HG03565 (cell line): ENCODE results near the gene RPRD2.

Source experiments
- ATAC-seq: cut with Tn5 transposase; IDR thresholded peaks from one replicate; pipeline ENCODE4 v1.9.1; 2021; ENCODE audit warnings: mild to moderate bottlenecking, moderate library complexity; ENCODE audit not compliant: unreplicated experiment

The RPRD2 gene

GRCh38 chr1:150466964-150467363, 103.0 kb downstream of the RPRD2 start:
- ATAC-seq = no peak

DNA sequence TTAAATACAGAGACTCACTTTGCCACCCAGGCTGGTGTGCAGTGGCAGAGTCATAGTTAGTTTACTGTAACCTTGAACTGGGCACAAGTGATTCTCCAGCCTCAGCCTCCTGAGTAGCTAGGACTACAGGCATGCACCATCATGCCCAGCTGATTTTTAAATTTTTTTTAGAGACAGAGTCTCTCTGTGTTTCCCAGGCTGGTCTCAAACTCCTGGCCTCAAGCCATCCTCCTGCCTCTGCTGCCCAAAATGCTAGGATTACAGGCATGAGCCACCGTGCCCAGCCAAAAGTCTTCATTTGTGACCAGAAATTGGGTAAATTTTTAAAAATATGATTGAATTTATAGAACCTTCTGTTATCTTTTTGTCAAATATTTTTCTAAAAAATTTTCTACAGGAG, 105.3 kb downstream of the RPRD2 start:
- ATAC-seq = no peak

- ATAC-seq = no peak
Observed at GRCh38 chr1:150472601-150473200, 108.8 kb downstream of the RPRD2 start.

DNA sequence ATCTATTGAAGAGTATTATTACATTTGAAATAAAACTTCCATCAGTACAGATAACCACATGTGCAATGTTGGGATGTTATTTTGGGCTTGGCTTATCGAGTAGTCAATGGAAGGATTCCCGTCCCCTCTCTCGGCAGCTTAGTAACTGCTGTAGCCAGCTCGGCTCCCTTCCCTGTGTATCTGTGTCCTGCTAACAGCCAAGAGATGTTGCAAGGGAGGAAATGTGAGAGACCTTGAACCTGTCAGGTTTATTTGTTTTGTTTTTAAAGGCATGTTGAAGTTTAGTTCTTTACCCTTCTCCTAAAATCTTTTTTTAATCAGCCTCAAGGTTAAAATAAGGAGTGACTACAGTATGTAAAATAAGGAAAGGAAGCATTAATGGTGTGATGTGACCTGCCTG, 109.7 kb downstream of the RPRD2 start:
- no peak for ATAC-seq

GRCh38 chr1:150474869-150475268, 110.9 kb downstream of the RPRD2 start:
- no peak for ATAC-seq

GRCh38 chr1:150476754-150477153, 112.8 kb downstream of the RPRD2 start:
- no peak for ATAC-seq

- ATAC-seq = no peak
Observed at GRCh38 chr1:150477320-150477719, 113.4 kb downstream of the RPRD2 start.

- ATAC-seq = no peak
Observed at GRCh38 chr1:150477733-150478132, 113.8 kb downstream of the RPRD2 start.

DNA sequence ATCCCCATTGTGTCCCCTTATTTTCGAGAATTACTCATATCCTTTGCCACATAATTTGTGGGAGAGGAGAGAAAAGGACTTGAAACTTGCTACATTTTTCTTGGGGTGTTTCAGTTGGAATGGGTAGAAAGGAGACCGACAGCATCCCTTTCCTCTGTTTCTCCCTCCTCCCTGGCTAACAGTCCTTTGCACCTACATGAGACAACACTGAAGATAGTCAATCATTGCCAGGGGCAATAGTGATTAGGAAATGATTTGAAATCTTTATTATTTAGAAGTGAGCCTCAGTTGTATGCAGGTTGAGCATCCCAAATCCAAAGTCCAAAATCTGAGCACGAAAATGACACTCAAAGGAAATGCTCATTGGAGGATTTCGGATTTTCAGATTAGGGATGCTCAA, 115.4 kb downstream of the RPRD2 start:
- no peak for ATAC-seq

DNA sequence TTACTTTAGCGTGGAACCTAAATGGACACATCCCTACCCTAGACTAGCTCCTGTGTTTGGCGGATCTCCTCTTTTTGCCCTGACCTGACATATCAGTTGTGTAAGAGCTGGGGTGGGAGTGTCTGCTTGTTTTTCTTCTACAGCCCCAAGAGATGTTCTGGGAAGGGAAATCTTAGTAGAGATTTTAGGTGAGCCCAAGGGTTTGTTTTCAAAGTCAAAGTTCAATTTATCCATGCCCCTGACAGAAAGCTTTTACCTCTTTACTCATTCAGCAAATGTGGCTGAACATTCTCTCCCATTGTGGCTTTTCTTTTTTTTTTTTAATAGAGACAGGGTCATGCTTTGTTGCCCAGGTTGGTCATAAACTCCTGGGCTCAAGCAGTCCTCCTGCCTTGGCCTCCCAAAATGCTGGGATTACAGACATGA, 116.0 kb downstream of the RPRD2 start:
- no peak for ATAC-seq

- ATAC-seq = no peak
Observed at GRCh38 chr1:150484431-150484830, 120.5 kb downstream of the RPRD2 start.

DNA sequence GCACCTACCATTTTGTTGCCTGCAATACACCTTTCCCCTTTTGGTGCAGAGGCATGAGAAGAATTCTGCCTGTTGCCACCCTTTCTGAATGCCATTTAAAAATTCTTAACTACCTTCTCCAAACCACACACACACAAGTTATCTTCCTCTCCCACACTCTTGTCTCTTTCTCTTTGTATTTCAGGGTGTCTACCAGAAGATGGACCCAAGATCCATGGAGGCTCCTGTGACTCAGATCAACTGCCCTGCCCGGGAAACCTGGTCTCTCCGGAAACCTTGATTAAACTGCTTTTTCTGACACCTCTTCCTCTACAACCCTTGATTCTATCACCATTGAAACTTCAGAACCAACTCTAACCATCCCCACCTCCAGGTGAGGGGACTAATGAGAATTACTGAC, 120.9 kb downstream of the RPRD2 start:
- no peak for ATAC-seq

DNA sequence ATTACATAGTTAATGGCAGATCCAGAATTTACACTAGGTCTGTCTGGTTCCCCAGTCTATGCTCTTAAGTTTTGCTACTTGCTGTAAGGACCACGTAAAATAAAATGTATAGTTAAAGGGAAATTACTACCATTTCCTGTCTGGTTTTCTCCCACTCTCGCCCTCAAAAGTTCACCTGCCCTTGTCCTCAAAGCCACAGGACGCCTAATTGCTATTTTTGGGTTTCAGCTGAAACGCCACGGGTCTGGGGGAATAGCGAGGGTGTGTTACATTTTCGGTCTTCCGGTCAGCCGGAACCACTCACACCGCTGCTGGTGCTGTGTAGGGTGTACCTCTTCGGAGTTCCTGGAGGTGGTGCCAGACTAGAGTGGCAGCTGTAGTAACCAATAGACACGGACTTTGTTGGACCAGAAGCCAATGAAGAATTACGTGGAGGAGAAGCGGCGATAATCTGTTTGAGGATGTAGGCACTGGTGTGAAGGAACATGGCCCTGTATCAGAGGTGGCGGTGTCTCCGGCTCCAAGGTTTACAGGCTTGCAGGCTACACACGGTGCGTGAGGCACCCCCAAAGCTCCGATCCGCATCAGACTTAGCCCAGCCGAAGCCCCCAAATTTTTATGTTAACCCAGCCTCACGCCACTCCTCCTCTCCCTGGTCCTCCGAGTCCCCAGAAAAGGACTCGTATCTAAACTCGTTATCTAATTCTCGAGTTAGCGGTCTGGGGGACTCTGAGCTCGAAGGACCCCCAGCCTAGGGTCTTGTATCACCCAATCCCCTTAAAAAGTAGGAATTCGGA, 123.2 kb downstream of the RPRD2 start, which contains the start of gene TARS2:
Gene TARS2 (plus strand): TSS at position 454 of the 797 bp plus-strand sequence. CDS start 32 bp downstream, at position 486.
- peak; percentile 98 for ATAC-seq

DNA sequence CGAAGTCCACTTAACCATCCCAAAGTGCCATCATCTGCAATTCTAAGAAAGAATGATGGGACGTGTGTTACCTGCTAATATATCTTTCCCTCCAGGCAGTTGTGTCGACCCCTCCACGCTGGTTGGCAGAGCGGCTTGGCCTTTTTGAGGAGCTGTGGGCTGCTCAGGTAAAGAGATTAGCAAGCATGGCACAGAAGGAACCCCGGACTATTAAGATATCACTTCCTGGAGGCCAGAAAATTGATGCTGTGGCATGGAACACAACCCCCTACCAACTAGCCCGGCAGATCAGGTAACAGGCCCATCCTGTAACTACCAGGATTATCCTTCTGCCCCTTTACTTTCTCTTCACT, 123.8 kb downstream of the RPRD2 start:
- no peak for ATAC-seq

DNA sequence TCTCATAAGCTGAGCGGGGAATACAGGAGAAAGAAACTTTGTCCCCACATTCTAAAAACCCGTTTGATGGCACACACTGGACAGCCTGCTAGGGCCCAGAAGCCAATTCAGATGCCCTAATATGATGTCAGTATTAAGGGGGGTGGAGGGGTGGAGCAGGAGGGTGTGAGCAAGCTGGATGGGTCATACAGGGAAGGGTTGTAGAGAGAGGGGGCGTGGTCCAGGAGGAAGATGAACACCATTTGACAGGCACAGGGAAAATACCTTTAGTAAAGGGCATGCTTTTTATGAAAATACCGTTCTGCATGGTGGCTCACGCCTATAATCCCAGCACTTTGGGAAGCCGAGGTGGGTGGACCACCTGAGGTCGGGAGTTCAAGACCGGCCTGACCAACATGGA, 129.2 kb downstream of the RPRD2 start:
- no peak for ATAC-seq

DNA sequence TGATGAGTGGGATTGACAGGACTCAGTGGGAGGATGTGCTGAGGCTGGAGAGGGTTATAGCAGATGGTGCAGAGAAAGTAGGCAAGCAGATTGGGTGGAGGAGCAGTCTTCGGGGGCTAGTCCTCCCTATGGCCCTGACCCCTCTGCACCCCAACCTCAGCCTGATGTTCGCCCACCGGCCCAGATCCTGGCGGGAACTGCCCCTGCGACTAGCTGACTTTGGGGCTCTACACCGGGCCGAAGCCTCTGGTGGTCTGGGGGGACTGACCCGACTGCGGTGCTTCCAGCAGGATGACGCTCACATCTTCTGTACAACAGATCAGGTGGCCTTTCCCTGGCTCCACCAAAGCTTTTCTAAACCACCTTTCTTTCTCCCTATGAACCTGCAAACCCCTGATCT, 134.4 kb downstream of the RPRD2 start:
- ATAC-seq = no peak

DNA sequence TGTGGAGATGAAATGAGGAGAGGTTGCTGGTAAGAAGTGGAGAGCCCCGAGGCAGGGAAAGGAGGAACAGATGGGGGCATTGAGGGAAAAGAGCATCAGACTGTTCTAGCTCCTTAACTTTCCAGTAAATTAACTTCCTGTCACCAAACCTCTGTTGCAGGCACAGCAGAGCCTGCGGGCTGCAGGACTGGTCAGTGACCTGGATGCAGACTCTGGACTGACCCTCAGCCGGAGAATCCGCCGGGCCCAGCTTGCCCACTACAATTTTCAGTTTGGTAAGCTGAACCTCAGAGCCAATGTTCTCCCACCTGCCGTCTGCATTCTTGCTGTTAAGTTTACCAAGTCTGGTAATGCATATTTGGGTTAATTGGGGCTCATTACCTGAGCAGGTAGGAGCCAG, 141.5 kb downstream of the RPRD2 start:
- no peak for ATAC-seq

- no peak for ATAC-seq
Observed at GRCh38 chr1:150507912-150508864, 144.2 kb downstream of the RPRD2 start, which contains the start of gene ECM1. ECM1 (plus strand) TSS chr1:150508109; CDS start chr1:150508210, 101 bp downstream.

DNA sequence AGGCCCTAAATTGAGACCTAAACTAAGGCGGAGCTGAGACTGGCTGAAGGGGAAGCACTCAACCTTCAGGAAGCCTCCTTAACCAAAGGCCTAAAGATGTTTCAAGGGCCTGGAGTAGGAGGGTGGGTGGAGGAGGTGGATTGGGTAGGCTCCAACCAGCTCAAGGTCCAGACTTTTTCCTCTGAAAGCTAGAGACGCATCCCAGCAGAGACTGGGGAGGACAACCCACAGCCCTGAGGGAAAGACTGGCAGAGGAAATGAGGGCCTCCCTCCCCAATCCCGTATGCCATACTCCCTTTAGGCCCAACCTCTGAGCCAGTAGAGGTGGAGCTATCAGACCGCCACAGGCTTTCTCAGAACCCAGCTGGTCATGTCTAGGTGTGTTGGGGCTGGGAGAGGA, 145.0 kb downstream of the RPRD2 start:
- no peak for ATAC-seq

GRCh38 chr1:150511551-150511950, 147.6 kb downstream of the RPRD2 start:
- ATAC-seq = no peak

DNA sequence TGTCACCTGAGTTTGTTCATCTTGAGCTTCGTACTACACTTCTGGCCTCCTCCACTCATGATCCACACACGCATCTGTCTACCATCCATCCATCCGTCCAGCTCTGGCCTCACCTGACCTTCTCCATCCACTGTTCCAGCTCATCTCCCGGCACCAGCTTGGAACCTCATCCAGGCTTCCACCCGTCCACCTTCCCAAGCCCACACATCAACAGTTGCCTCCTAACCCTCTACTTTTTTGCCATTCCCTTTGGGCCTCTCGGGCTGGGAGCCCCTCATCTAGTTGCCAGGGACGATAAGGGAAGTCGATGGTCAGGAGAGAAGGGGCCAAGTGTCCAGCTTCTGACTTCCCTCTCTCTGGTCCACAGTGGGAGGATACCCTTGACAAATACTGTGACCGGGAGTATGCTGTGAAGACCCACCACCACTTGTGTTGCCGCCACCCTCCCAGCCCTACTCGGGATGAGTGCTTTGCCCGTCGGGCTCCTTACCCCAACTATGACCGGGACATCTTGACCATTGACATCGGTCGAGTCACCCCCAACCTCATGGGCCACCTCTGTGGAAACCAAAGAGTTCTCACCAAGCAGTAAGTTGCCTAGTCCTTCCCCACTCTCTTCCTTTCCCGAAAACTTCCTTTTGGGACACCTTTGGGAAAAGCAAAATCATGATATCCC, 148.2 kb downstream of the RPRD2 start:
- ATAC-seq = no peak
